HG02870 (cell line): ENCODE results near the gene PLA2R1.
A peak's percentile ranks its signal among the peaks of the same experiment; 100 is the strongest.

Experiments used
- ATAC-seq: cut with Tn5 transposase; IDR thresholded peaks from one replicate; pipeline ENCODE4 v1.9.1; 2021; ENCODE audit warnings: mild to moderate bottlenecking, moderate library complexity; ENCODE audit not compliant: unreplicated experiment

Gene PLA2R1

DNA sequence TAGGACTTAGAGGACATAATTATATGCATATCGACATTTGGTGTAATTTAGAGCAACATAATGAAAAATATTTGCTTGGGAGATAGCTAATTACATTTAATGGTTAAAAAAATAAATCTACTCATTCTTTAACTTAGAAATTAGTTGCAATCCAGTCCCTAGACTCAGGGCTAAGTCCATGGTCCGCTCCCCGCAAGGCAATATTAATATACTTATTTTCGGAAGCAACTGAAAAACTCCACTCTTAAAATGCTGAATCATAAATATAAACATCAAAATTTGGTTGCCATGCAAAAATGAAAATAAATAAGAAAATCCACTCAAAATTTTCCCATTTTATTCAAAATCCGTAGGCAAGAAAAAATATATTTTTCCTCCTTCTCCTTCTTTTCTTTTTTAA is 164.7 kb downstream of the PLA2R1 start:
- ATAC-seq: no peak

DNA sequence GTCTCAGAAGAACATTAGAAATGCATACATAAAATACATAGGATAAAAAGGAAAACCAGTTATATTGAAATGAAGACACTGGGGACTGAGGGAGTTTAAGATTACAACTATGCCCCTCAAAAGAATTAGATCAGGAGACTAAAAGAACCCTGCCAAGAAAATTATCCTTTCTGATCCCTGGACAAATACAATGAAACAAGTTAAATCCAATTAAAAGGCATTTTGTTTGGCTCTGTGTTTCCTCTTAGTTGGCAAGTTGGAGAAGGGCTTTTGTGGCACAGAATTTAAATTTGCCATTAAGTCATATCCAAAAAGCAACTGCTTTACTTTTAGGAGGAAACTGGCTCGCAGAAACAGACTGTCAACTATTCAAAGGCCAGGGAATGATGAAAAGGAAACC is 165.3 kb downstream of the PLA2R1 start:
- no peak for ATAC-seq

DNA sequence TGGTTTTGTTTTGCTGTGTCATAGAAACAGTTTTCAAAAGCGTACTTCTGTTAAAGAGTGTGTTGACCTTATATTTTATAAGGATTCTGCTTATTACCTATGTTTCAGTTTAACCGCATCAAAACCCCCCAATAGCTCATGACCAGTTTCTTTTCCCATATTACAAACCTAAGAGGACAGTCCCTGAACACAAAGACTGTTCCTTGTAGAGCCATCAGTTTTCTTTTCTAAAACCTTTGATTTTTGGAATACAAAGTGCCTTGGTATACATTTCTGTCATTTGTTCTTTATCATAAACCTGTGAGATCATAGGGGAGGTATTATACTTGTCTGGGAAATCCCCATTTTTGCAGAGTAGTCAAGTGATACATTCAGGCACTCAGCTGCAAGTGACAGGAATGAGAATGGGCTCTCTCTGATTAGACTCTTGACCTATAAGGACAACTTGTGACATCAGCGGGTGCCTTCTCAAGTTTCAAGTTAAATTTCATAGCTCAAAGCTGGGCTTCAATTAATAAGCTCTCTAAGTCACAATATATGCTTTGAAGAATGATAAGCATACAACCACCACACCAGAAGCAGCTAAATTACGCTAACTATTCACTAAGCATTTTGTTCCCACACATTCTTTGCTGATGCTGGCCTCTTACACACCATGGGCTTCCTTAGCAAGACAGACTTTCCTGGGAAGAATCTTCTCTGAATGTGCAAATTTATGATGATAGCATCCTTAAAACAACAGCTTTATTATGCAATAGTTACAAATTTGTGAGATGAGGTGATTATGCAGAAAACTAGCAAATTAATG is 167.0 kb downstream of the PLA2R1 start:
- peak; percentile 58 for ATAC-seq

DNA sequence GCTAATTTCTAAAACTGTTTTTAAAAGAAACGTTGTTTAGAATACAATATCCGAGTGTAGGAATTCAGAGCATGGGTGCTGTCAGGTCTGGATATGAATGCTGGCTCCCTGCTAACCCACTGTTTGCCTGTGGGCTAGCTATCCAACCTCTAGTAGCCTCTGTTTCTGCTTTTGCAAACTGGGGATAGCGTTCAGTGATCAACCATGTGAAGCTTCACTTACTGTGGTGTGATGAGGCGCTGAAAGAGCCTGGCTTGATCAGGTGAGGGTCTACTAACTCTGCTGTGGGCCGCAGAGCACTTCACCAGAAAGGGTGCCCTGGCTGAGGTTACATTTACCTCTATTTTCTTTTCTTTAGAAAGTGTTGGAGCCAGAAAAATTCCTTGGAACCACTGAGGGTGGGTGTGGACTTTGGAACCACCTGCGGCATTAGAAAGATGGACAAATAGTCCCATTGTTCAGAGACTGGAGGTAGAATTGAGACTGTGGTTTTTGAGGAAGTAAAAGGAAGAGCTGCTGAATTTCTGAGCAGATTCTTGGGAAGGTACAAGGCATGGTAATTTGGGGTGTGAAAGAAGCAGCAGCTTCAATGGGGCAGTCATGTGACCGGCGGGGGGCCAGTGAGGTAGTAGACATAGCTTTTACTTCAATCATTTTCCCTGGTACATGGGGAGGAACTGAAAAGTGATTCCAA is 168.1 kb downstream of the PLA2R1 start:
- ATAC-seq: no peak

DNA sequence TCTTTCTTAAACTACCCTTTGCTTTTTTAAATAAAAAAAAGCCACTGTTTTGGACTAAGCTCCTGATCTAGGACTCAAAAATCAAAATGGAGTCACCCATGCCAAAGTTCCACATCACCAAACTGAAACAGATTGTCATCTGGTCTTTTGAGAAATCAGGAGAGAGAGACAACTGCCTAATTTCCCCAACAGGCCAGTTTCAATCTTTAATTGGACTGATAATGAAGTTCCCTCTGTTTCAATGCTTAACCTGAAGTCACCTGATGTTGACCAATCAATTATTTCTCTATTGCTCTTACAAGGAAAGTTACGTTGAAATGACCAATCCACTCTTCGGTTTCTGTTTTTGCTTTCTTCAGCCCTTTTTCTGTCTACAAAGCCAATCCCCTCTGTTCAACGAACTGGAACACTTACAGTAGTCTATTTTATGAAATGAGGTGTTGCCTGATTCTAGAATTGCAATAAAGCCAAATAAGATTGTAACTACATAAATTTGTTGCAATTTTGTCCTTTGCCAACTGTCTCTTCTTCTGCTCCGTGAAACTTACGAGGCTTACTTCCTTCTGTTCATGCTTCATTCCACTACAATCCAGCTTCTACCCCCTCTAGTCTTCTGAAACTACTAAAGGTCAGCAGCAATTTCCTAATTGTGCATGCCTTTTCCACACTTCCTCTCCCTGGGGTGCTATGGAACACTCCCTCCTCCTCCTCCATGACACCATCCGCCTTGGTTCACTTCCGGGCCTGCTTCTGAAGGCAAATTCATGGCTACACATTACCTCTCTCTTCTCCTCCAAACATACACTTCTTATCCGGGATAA is 169.2 kb downstream of the PLA2R1 start:
- no peak for ATAC-seq

DNA sequence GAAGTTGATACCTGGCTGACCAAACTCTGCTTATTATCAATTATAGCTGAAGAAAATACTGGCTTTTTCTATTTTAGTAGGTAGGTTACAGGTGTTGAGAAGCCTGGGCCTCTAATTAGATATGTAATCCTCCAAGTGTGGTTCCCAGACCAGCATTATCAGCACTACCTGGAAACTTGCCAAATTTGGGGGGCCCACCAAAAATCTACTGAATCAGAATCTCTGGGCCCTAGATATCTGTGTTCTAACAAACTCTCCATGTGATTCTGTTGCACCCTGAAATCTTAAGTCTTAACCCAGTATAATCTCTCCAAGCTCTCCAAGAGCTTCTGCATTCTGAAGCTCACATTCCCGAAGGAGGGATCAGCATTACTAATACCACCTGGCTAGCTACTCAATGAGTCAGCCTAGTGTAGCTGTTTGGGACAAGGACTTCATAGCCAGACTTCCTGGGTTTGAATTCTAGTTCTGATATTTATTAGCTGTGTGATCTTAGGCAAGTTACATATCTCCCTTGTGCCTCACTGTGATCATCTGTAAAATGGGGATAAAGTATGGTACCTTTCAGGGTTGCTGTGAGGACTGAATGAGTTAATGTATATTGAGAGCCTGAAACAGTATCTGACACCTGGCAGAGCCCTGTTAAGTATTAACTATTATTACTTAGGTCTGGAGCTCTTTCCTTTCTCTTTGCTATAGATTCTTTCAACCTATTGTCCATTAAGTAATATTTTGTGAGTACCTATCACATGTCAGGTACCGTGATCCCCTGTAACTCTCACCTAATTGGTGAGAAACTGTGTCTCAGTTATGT is 170.3 kb downstream of the PLA2R1 start:
- ATAC-seq: no peak

DNA sequence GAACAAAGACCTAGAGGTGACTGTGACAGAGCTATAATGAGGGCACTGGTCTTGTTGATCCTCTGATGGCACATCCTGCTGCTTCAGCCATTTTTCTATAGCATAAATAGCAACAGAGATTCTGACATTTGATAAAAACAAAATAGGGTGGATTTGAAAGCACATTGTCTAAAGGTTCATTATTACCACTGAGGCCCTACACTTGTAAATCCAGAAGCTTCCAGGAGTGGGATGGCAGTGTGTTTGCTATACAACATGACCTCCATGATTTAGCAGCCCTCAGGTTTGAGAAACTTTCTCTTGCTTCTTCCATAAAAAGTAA is 171.2 kb downstream of the PLA2R1 start:
- ATAC-seq: no peak

DNA sequence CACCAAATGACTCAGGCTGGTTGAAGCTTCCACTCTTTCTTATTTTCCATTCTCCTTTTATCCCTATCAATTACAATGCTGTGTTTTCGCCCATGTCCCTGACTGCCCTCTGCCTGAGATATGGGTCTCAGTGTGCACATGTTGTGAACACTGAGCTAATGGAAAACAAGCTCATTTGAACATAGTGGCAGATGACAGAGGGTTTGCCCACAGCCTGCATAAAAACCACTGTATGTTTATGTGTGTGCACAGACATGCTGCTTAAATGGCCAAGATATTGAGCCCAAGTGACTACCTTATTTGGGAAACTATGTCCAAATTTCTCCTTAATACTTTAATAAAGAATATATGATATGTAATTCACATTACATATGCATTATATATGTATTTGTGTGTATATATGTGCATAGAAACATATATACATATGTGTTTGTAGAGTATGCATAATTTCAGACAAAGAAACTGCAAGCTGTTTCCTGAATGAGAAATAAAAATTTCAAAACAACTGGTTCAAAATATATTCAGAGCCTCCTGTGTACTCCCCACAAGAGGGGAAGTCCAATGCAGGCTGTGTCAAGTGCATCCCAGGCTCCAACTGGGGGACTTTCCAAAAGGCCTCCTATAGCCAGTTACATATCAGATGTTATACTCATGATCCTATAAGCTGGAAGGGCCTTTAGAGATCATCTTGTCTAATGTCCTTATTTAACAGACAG is 171.7 kb downstream of the PLA2R1 start:
- peak; percentile 46 for ATAC-seq

DNA sequence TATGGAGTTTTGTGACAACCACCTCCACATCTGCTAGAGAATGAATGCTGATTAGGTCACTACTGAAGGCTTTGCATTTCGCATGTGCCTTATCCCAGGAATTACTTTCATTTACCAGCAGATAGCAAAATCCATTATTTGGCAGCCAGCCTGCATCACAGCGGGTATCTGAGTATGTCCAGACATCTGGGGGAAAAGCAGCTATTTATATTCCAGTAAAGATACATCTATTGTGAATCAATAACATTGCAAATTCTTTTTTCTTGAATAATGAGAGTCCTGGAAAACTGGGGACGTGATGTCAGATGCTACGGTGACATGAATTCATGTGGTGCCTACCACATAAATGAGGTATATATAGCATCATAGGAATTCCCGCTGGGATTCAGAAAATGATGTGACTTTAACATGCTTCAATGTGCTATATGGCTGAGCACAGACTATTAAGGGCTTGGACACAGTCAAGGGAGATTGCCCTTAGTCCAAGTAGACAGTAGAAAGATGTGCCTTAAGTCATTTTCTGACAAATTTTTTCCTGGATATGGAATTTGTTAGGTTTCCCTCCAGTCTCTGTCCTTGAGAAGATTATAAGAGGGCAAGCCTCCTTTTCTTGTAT is 180.2 kb downstream of the PLA2R1 start:
- ATAC-seq: no peak
